ENCODE measurements around the gene SPOCK1. TPM values are rescaled to one million over a fixed set of nuclear protein-coding genes. Genes with fewer than 3 reads are reported as not detected.

Gene SPOCK1
- polyA plus RNA-seq, 1 experiment = 304 TPM

DNA sequence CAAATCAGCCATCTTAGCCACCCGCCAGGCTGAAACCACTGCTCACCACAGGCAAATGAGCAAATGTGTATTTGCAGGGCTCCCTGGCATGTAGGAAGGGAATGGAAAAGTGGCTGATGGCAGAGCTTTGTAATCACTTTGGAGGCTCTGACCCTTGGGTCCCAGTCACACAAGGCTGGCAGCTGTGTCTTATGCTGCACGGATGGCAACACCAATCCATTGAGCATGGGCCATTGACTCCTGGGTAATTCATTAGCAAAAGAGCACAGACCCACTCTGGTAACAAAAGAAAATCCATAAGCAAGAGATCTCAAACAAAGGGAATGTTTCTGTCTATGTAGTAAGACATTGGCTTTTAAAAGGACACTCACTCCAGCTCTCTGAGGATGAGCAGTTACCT is 57.6 kb downstream of the SPOCK1 start:
- H3K36me3 ChIP-seq (ENCODE audit: control insufficient read depth, insufficient read depth, low read length) = no peaks in the 10 kb centered on the region
- POLR2A ChIA-PET = no interaction called here
- CTCF ChIA-PET = interaction anchor here (1.6 kb wide), 1 partner anchor 96 kb away, joined by 4 read pairs; no protein-coding TSS in a partner anchor
- TF ChIP-seq CTCF (IDR thresholded peaks at IDR 0.05; ENCODE audit: insufficient read depth, low read depth, low read length) = no peak
- no peak overlapping the region for H3K4me3 ChIP-seq (ENCODE audit: low read depth, low read length)
- H3K27me3 ChIP-seq (ENCODE audit: control insufficient read depth, insufficient read depth, low read length) = no peaks in the 10 kb centered on the region
- no peak for DNase-seq (ENCODE audit: low read depth)

GRCh38 chr5:137440795-137441194 is 58.3 kb downstream of the SPOCK1 start:
- H3K36me3 ChIP-seq (ENCODE audit: control insufficient read depth, insufficient read depth, low read length) = no peaks in the 10 kb centered on the region
- no peaks in the 10 kb centered on the region for H3K27me3 ChIP-seq (ENCODE audit: control insufficient read depth, insufficient read depth, low read length)
- ChIA-PET POLR2A (no interaction called here), CTCF (interaction anchor here (1.6 kb wide), 1 partner anchor 95 kb away, joined by 4 read pairs; no protein-coding TSS in a partner anchor)
- TF ChIP-seq CTCF (IDR thresholded peaks at IDR 0.05; ENCODE audit: insufficient read depth, low read depth, low read length) = no peak
- H3K4me3 ChIP-seq (ENCODE audit: low read depth, low read length) = no peak overlapping the region
- no peak for DNase-seq (ENCODE audit: low read depth)

DNA sequence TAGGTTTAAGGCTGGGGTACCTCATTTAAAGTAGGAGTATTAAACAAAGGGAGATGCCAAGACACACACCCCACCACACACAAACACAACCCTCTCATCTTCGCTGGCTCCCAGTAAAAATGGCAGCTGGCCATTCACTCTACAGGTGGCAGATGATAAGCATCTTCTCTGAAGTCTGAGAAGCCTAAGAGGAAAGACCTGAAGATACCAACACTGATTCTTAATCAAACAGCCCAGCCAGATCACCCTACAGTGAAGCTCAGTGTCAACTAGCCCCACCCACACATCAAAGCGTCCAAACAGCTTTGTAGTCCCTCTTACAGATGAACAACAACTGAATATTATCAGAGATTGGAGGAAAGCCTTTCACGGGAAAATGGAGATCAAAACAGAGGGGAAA is 59.5 kb downstream of the SPOCK1 start:
- Histone ChIP-seq H3K36me3 (ENCODE audit: control insufficient read depth, insufficient read depth, low read length) (no peaks in the 10 kb centered on the region), H3K27me3 (ENCODE audit: control insufficient read depth, insufficient read depth, low read length) (no peaks in the 10 kb centered on the region), H3K4me3 (ENCODE audit: low read depth, low read length) (no peak overlapping the region)
- POLR2A ChIA-PET = no interaction called here
- no peak for DNase-seq (ENCODE audit: low read depth)
- CTCF ChIA-PET = interaction anchor here (0.6 kb wide), 1 partner anchor 41 kb away, joined by 3 read pairs; no protein-coding TSS in a partner anchor
- TF ChIP-seq CTCF (IDR thresholded peaks at IDR 0.05; ENCODE audit: insufficient read depth, low read depth, low read length) = no peak

DNA sequence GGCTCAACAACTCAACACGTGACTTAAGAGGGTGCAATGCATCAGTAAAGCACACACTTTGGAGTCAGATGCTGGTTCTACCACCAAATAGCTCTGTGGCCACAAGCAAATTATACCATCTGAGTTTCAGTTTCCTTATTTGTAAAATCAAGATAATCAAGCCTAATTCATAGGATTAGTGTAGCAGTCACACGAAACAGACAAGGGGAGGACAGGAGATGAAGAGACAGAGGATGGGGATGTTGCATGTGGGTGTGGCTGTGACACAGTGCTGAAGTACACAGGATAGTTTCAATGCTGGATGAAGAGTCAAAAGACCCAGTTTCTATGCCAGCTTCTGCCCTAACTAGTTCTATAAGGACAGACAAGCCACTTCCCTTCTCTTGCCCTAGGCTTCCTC is 60.2 kb downstream of the SPOCK1 start:
- ChIA-PET CTCF (interaction anchor here (1.7 kb wide), 1 partner anchor 11 kb away, joined by 5 read pairs; no protein-coding TSS in a partner anchor), POLR2A (no interaction called here)
- H3K4me3 ChIP-seq (ENCODE audit: low read depth, low read length) = no peak overlapping the region
- H3K36me3 ChIP-seq (ENCODE audit: control insufficient read depth, insufficient read depth, low read length) = no peaks in the 10 kb centered on the region
- DNase-seq (ENCODE audit: low read depth) = no peak
- no peak for TF ChIP-seq CTCF (IDR thresholded peaks at IDR 0.05; ENCODE audit: insufficient read depth, low read depth, low read length)
- H3K27me3 ChIP-seq (ENCODE audit: control insufficient read depth, insufficient read depth, low read length) = no peaks in the 10 kb centered on the region

- H3K36me3 ChIP-seq (ENCODE audit: control insufficient read depth, insufficient read depth, low read length) = no peaks in the 10 kb centered on the region
- no peak for DNase-seq (ENCODE audit: low read depth)
- no peak overlapping the region for H3K4me3 ChIP-seq (ENCODE audit: low read depth, low read length)
- ChIA-PET POLR2A (no interaction called here), CTCF (interaction anchor here (1.7 kb wide), 1 partner anchor 12 kb away, joined by 5 read pairs; no protein-coding TSS in a partner anchor)
- TF ChIP-seq CTCF (IDR thresholded peaks at IDR 0.05; ENCODE audit: insufficient read depth, low read depth, low read length) = no peak
- H3K27me3 ChIP-seq (ENCODE audit: control insufficient read depth, insufficient read depth, low read length) = no peaks in the 10 kb centered on the region
These were observed 61.4 kb downstream of the SPOCK1 start for GRCh38 chr5:137437774-137438173.
